HepG2 (cell line): ENCODE data around the gene MLXIPL. TPM values are rescaled to one million over a fixed set of nuclear protein-coding genes. Genes with fewer than 3 reads are reported as not detected.

Source experiments
- ASH2L ChIP-seq: fragments of 300-600, 200-600 bp; sonication (generic); IDR thresholded peaks from 2 replicates; pipeline ENCODE4 v1.7.0; 2017; ENCODE audit warnings: low read depth, mild to moderate bottlenecking, moderate library complexity, mixed read lengths, low read length; ENCODE audit not compliant: insufficient read length
- CEBPZ ChIP-seq: IDR thresholded peaks from 2 replicates; pipeline ENCODE4 v1.6.1; 2012; ENCODE audit warnings: low read length, improper control_type of control experiment
- GATAD1 ChIP-seq: IDR thresholded peaks from 2 replicates; pipeline ENCODE4 v1.6.1; 2016; ENCODE audit warnings: missing genetic modification reagents, missing compliant biosample characterization
- KAT2B ChIP-seq: fragments of 150-350 bp; IDR thresholded peaks from 2 replicates; pipeline ENCODE4 v1.6.1; 2014; ENCODE audit warnings: low read depth, low read length, borderline replicate concordance
- KLF11 ChIP-seq: IDR thresholded peaks from 2 replicates; pipeline ENCODE4 v1.6.1; 2016; ENCODE audit warnings: missing compliant biosample characterization
- KMT2B ChIP-seq: IDR thresholded peaks from 2 replicates; pipeline ENCODE4 v1.6.1; 2016; ENCODE audit warnings: missing genetic modification reagents, missing compliant biosample characterization
- PHF5A ChIP-seq: IDR thresholded peaks from one replicate; pipeline ENCODE4 v1.6.1; 2018; ENCODE audit warnings: low read depth, missing genetic modification reagents; ENCODE audit not compliant: unreplicated experiment
- RARA ChIP-seq: IDR thresholded peaks from 2 replicates; pipeline ENCODE4 v1.6.1; 2016; ENCODE audit warnings: missing genetic modification reagents, missing compliant biosample characterization
- RELA ChIP-seq: sonication (generic); formaldehyde crosslinking; IDR thresholded peaks from 2 replicates; pipeline ENCODE4 v1.4.0; 2020; ENCODE audit warnings: missing genetic modification reagents
- SAFB2 ChIP-seq: sonication (generic); formaldehyde crosslinking; IDR thresholded peaks from 2 replicates; pipeline ENCODE4 v1.5.1; 2020; ENCODE audit warnings: missing genetic modification reagents, low read depth, mild to moderate bottlenecking, borderline replicate concordance
- SAP130 ChIP-seq: IDR thresholded peaks from 2 replicates; pipeline ENCODE4 v1.6.1; 2016; ENCODE audit warnings: low read depth
- TOE1 ChIP-seq: sonication (generic); formaldehyde crosslinking; IDR thresholded peaks from 2 replicates; pipeline ENCODE4 v1.4.0; 2020; ENCODE audit warnings: mild to moderate bottlenecking, missing genetic modification reagents
- ZBTB37 ChIP-seq: sonication (generic); formaldehyde crosslinking; IDR thresholded peaks from 2 replicates; pipeline ENCODE4 v1.4.0; 2020; ENCODE audit warnings: mild to moderate bottlenecking, missing genetic modification reagents
- ZNF333 ChIP-seq: sonication (generic); formaldehyde crosslinking; IDR thresholded peaks from 2 replicates; pipeline ENCODE4 v1.4.0; 2020; ENCODE audit warnings: mild to moderate bottlenecking, missing genetic modification reagents, borderline replicate concordance
- ZNF335 ChIP-seq: sonication (generic); formaldehyde crosslinking; IDR thresholded peaks from 2 replicates; pipeline ENCODE4 v1.4.0; 2020; ENCODE audit warnings: missing genetic modification reagents
- ZNF512 ChIP-seq: sonication (generic); formaldehyde crosslinking; IDR thresholded peaks from 2 replicates; pipeline ENCODE4 v1.4.0; 2020; ENCODE audit warnings: mild to moderate bottlenecking, missing genetic modification reagents
- ZNF550 ChIP-seq: sonication (generic); formaldehyde crosslinking; IDR thresholded peaks from 2 replicates; pipeline ENCODE4 v1.4.0; 2020; ENCODE audit warnings: mild to moderate bottlenecking, missing genetic modification reagents, borderline replicate concordance
- ZNF619 ChIP-seq: sonication (generic); formaldehyde crosslinking; IDR thresholded peaks from 2 replicates; pipeline ENCODE4 v1.4.0; 2020; ENCODE audit warnings: mild to moderate bottlenecking, missing genetic modification reagents
- ZNF652 ChIP-seq: IDR thresholded peaks from 2 replicates; pipeline ENCODE4 v1.6.1; 2016; ENCODE audit warnings: low read depth, borderline replicate concordance
- ZNF710 ChIP-seq: sonication (generic); formaldehyde crosslinking; IDR thresholded peaks from 2 replicates; pipeline ENCODE4 v1.5.0; 2020; ENCODE audit warnings: mild to moderate bottlenecking, missing genetic modification reagents, borderline replicate concordance
- polyA plus RNA-seq, 8 experiments: library from polyadenylated mRNA; depleted of rRNA in 3 of 8; stranded (reverse) in 7 of 8; unstranded in 1 of 8; fragments of >200 nt; fragmentation: Illumina TruSeq in 4 of 8; extraction: Trizol in 4 of 8; gene quantifications; 2 replicates each; pipeline versions ENCODE4 v1.2.1 to v1.2.3, GENCODE V29; 2011 to 2016; ENCODE audit warnings: low read depth in 4 of 8, missing spikeins in 1 of 8, mixed read lengths in 1 of 8; ENCODE audit not compliant: insufficient read depth in 1 of 8
- total RNA-seq, 5 experiments: library from RNA; depleted of rRNA; stranded (reverse); fragments of >200 nt; fragmentation: Illumina TruSeq; extraction: Trizol; gene quantifications; 2 replicates each; pipeline ENCODE4 v1.2.3, GENCODE V29; 2016; ENCODE audit warnings: low read depth in 1 of 5

MLXIPL gene
- total and polyA plus RNA-seq, 2 of the 13 experiments (the other 11 are each of a cell fraction or from before 2014, with no cell fraction given), result 51.6 to 60.1 TPM

GRCh38 chr7:73647725-73648592 lies 23.6 kb upstream of the MLXIPL start (continued):
- peak; percentile 59 for TF ChIP-seq SAP130 (CRISPR knock-in tag)
- TF ChIP-seq CEBPZ, result no peak
- no peak for TF ChIP-seq ZBTB37 (CRISPR knock-in tag)
- no peak for TF ChIP-seq KAT2B
- no peak for TF ChIP-seq ZNF619 (CRISPR knock-in tag)
- no peak for TF ChIP-seq KLF11
- no peak for TF ChIP-seq TOE1 (CRISPR knock-in tag)
- no peak for TF ChIP-seq ZNF652
- TF ChIP-seq GATAD1 (CRISPR knock-in tag), result no peak
- TF ChIP-seq ZNF335, result 0 out of 2 replicates have a peak, but pooled peaks have one; percentile 62
- TF ChIP-seq PHF5A (CRISPR knock-in tag), result no peak
- no peak for TF ChIP-seq ASH2L
- TF ChIP-seq KMT2B, result no peak
- no peak for TF ChIP-seq ZNF550 (CRISPR knock-in tag)
- peak; percentile 56; the same call in 1 of the 2 replicates for TF ChIP-seq ZNF333
- peak; percentile 93 for TF ChIP-seq ZNF512 (CRISPR knock-in tag)
- TF ChIP-seq RELA (CRISPR knock-in tag), result no peak
- no peak for TF ChIP-seq SAFB2 (CRISPR knock-in tag)
- peak; percentile 90; the same call in 1 of the 2 replicates for TF ChIP-seq ZNF710 (CRISPR knock-in tag)
- TF ChIP-seq RARA, result peak; percentile 47; the same call in 1 of the 2 replicates
